GM20000 (cell line): ENCODE results near the gene NPDC1.
A peak's percentile ranks its signal among the peaks of the same experiment; 100 is the strongest.

ENCODE experiments used
- DNase-seq: peaks from one replicate; pipeline ENCODE4 v3.0.0; 2012; ENCODE audit warnings: low spot score
- TF ChIP-seq, protein P1 (sequence below): IDR thresholded peaks from 2 replicates; pipeline ENCODE4 v1.5.1; 2012; ENCODE audit warnings: mild to moderate bottlenecking, control low read depth; ENCODE audit errors: extremely low read depth, missing control alignments

Gene NPDC1

DNA sequence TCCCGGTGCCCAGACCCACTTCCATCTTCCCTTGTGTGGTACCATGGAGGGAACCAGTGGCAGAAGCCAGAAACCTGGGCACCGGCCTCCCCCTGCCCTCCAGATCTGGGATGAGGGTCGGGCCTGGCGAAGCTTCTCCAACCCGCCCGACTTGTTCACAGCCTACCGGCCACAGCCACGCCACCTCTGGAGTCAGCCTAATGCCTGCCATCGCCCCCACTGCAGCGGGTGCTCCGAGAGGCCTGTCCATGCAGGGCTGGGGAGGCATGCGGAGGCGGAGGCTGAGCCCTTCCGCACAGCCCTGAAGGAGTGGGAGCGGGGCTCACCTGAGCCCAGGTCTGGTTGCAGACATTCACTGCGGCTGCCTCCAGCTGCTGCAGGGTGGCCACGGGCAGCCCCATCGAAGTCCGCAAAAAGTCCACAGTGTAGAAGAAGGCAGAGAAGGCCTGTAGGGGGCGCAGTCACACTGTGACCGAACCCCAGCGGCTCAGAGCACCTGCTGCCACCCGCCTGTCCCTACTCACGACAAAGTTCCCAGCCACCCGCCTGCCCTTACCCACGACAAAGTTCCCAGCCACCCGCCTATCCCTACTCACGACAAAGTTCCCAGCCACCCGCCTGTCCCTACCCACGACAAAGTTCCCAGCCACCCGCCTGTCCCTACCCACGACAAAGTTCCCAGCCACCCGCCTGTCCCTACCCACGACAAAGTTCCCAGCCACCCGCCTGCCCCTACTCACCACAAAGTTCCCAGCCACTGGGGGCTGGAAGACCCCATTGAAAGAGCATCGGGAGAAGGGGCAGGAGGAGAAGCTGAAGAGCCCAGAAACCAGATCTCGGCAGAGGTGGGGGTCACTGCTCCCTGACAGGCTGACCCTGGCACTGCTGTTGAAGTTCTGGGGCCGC lies 3.8 kb upstream of the NPDC1 start:
- TF ChIP-seq, protein P1, sequence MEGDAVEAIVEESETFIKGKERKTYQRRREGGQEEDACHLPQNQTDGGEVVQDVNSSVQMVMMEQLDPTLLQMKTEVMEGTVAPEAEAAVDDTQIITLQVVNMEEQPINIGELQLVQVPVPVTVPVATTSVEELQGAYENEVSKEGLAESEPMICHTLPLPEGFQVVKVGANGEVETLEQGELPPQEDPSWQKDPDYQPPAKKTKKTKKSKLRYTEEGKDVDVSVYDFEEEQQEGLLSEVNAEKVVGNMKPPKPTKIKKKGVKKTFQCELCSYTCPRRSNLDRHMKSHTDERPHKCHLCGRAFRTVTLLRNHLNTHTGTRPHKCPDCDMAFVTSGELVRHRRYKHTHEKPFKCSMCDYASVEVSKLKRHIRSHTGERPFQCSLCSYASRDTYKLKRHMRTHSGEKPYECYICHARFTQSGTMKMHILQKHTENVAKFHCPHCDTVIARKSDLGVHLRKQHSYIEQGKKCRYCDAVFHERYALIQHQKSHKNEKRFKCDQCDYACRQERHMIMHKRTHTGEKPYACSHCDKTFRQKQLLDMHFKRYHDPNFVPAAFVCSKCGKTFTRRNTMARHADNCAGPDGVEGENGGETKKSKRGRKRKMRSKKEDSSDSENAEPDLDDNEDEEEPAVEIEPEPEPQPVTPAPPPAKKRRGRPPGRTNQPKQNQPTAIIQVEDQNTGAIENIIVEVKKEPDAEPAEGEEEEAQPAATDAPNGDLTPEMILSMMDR: peak; percentile 25
- DNase-seq: peak; percentile 80

DNA sequence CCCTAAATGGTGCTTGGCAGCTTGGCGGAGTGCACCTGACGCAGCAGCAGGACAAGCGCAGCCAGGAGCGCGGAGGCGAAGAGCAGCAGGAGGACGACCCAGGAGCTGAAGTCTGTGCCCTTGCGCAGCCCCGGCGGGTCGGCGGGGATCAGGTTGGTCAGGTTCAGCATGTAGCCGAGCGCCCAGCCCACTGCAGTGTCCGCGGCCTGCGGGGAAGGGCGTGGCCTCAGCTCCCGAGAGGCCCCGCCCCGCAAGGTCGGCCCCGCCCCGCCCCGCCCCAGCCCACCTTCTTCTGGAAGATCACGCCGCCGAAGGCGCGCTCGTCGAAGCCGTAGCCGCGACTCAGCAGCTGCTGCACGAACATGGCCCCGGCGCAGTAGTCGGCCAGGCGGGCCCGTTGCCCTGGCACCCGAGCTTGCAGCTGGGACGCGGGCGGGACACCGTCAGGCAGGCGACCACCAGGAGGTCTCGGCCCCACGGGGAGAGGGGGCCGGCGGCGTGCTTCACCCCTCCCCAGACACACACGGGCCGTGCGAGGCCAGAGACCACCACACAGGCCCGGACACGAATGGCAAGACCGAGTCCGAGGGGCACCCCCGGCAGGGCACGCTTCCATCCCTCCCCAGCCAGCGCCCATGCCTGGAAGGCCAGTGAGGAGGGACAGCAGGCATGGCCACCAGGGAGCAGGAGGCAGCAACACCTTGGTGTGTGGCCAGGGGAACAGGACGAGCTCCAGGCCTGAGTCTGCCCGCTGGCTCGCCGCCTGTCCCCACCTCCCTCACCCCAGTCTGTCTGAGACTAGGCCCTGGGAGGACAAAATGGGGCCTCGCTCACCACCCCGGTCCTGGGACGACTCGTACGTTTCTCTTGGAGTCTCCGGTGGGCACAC lies 2.9 kb upstream of the NPDC1 start:
- DNase-seq: no peak
- TF ChIP-seq, protein P1: no peak

DNA sequence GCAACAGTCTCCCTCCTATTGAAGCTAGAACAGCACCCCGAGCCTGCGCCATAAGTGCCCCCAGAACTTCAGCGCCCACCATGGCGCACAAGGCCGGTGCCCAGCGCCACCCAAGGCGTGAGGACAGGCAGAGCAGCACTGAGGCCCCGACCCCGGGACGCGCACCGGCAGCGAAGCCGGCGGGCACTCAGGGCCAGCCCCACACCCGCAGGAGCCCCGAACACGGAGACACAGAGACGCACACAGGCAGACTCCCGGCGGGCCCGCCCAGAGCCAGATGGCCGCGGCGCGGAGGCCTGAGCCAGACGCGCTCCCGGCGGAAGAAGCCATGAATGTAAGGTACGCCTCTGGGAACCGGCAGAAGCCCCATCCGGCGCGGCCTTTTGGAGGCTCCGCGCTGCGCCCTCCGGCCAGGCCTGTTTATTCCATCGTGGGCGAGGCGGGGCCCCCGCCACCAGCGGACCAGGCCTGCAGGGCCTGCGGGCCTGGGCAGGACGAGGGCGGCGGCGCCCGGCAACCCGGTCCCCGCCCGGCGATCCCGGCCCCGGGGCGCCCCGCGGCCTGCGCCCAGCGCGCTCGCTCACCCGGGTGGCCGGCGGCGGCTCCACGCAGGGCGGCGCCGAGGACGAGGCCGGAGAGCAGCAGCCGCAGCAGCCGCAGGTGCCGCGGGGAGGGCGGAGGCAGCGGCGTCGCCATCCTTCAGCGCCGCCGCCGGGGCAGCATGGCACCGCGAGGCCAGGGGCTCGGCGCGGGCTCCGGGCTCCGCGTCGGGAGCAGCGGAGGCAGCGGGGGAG lies 486 bp downstream of the NPDC1 start:
- no peak for DNase-seq
- TF ChIP-seq, protein P1: no peak

DNA sequence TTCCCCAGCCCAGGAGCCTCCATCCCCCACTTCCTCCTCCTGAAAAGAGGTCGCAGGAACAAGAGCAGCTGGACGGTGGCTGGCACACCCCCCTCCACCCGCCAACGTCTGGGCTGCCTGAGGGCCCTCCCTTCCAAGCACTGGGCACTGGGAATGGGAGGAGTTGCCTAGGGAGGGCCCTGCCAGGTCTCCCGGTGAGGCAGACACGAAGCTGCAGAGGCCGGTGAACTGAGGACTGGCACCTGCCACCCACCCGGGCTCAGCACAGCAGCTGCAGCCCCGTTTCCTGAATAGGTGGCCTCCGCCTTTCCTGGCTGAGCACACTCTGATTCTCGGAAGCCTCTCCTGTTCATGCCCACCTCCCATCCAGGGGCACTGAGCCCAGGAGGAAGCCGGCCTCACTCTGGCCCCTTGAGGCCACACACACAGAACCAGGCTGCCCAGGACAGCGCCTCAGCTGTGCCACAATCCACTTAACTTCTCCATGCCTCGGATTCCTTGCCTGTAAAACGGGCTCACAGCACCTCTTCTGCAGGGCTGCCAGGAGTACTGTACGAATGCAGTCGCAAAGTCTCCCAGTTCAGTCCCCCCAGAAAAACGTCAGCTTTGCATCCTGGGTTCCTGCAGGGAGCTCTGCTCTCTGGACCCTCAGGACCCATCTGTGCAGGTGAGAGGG lies 1.3 kb downstream of the NPDC1 start:
- TF ChIP-seq, protein P1: no peak
- no peak for DNase-seq

DNA sequence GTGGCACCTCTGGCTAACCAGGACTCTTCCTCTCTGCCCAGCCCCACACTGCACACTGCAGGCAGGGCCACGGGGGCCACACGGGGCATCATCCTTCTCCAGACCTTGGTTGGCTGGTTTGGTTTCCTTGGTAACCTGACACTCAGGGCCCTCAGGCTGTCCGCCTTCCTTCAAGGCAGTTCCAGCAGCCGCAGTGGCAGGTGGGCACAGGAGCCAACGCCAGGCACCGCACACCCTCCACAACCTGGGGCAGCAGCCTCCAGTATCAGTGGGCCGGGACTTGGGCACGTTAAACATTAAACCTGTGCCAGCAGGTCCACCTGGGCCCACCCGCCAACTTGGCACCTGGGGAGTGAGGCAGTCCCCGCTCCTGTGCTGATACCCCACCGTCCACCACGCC lies 1.9 kb downstream of the NPDC1 start:
- no peak for DNase-seq
- TF ChIP-seq, protein P1: no peak

DNA sequence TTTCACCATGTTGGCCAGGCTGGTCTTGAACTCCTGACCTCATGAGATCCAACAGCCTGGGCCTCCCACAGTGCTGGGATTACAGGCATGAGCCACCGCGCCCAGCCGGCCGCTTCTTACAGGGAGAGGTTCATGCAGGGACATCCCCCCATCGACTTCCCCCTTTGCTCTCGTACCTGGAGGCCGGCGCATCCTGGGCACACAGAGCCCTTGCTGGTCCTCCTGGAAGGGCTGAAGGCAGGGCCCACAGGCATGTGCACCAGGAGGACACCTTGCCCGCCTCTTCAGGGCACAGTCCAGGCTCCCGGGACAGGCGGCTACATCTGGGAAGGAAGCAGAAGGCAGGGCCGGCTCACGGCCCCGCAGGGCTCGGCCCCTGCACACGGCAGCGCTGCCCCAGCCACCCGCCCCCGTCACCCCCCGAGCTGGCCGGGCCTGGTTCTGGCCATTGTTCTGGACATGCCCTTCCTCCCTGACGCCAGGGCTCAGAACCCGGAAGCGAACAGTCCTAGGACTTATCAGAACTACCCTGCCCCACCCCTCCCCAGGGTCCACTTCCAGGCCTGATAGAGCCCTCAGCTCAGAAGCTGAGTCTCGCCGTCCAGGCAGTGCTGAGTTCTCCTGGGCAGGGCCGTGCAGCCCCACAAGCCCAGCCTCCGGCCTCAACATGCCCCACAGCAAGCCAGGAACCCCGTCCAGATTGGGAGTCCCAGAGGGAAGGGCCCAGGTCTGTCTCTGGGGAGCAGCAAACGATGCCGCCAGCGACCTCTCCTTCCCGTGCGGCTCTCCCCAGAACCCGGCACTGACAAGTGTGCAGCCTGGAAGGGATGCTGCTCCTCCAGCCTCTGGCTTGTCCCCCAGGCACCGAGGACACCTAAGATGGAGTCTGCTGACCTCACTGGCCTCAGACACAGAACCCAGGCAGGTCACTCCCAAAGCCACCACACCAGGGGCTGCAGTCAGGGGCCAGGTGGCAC lies 2.9 kb downstream of the NPDC1 start:
- TF ChIP-seq, protein P1: no peak
- no peak for DNase-seq
